ENCODE data around the gene NCOA1. TPM values are rescaled to one million over a fixed set of nuclear protein-coding genes. Genes with fewer than 3 reads are reported as not detected.

NCOA1 gene
- total RNA-seq, 4 donors from 2014 or later, result 29.9 to 51.9 (median 40.1) TPM

- H3K4me1 ChIP-seq, result no peaks in the 10 kb centered on the region
- no peak overlapping the region for H3K27ac ChIP-seq
- H3K9me3 ChIP-seq, result no peaks in the 10 kb centered on the region
- H3K36me3 ChIP-seq, result no peaks in the 10 kb centered on the region
- no peak for DNase-seq
- no peak for TF ChIP-seq CTCF (IDR thresholded peaks at IDR 0.05)
- no peak for TF ChIP-seq POLR2A (IDR thresholded peaks at IDR 0.05)
- WGBS, 2 donors, result 93 to 96% methylated on average over 3 of the region's 3 CpGs
- no peaks in the 10 kb centered on the region for H3K27me3 ChIP-seq
- intact Hi-C loops (cut with DNase I), result no loop called here
- no peak overlapping the region for H3K4me3 ChIP-seq (replicated peaks in 1 of 3)
Observed at GRCh38 chr2:24708537-24709152, 217.6 kb downstream of the NCOA1 start.

GRCh38 chr2:24710806-24711205, 219.8 kb downstream of the NCOA1 start:
- H3K4me3 ChIP-seq (replicated peaks in 1 of 3), result no peak overlapping the region
- no peaks in the 10 kb centered on the region for H3K9me3 ChIP-seq
- no peaks in the 10 kb centered on the region for H3K36me3 ChIP-seq

DNA sequence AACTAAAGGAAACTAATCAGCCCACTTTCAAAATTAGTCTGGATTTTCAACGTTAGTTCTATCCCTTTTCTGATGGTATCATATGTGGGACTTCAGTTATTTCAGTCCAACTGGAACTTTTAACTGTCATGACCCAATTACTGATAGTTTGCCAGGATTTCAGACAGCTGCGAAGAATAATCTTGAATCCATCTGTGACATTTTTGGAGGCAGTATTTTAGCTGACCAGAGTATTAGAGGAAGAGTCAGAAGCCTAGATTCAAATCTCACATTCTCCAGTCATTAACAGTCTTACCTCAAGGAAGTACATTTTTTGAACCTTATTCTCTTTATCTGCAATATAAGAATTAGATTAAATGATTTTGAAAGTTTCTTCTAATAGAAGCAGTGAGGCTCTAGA, 220.8 kb downstream of the NCOA1 start:
- no peaks in the 10 kb centered on the region for H3K4me1 ChIP-seq
- H3K4me3 ChIP-seq (replicated peaks in 1 of 3), result no peak overlapping the region
- TF ChIP-seq POLR2A (IDR thresholded peaks at IDR 0.05), result no peak
- no peak for TF ChIP-seq CTCF (IDR thresholded peaks at IDR 0.05)
- intact Hi-C loops (cut with DNase I), result no loop called here
- no peak for DNase-seq
- WGBS, 2 donors, result 68 to 82% methylated on average over 2 of the region's 2 CpGs
- no peak overlapping the region for H3K27ac ChIP-seq
- no peaks in the 10 kb centered on the region for H3K36me3 ChIP-seq
- no peaks in the 10 kb centered on the region for H3K27me3 ChIP-seq
- no peaks in the 10 kb centered on the region for H3K9me3 ChIP-seq

More at GRCh38 chr2:24710806-24711205, 219.8 kb downstream of the NCOA1 start:
- WGBS, 2 donors, result 93 to 96% methylated on average over 6 of the region's 6 CpGs
- TF ChIP-seq POLR2A (IDR thresholded peaks at IDR 0.05), result no peak
- DNase-seq, result no peak
- Histone ChIP-seq H3K27ac (no peak overlapping the region), H3K4me1 (no peaks in the 10 kb centered on the region), H3K27me3 (no peaks in the 10 kb centered on the region)
- intact Hi-C loops (cut with DNase I), result no loop called here

- DNase-seq, result no peak
- H3K4me3 ChIP-seq (replicated peaks in 1 of 3), result no peak overlapping the region
- H3K27me3 ChIP-seq, result no peaks in the 10 kb centered on the region
- H3K27ac ChIP-seq, result no peak overlapping the region
- no peaks in the 10 kb centered on the region for H3K36me3 ChIP-seq
- no peak for TF ChIP-seq POLR2A (IDR thresholded peaks at IDR 0.05)
- TF ChIP-seq CTCF (IDR thresholded peaks at IDR 0.05), result no peak
- 82 to 94% methylated on average over 1 of the region's 1 CpG for WGBS, 2 donors
- no peaks in the 10 kb centered on the region for H3K9me3 ChIP-seq
- intact Hi-C loops (cut with DNase I), result no loop called here
- no peaks in the 10 kb centered on the region for H3K4me1 ChIP-seq
Observed at GRCh38 chr2:24712296-24712695, 221.2 kb downstream of the NCOA1 start.

DNA sequence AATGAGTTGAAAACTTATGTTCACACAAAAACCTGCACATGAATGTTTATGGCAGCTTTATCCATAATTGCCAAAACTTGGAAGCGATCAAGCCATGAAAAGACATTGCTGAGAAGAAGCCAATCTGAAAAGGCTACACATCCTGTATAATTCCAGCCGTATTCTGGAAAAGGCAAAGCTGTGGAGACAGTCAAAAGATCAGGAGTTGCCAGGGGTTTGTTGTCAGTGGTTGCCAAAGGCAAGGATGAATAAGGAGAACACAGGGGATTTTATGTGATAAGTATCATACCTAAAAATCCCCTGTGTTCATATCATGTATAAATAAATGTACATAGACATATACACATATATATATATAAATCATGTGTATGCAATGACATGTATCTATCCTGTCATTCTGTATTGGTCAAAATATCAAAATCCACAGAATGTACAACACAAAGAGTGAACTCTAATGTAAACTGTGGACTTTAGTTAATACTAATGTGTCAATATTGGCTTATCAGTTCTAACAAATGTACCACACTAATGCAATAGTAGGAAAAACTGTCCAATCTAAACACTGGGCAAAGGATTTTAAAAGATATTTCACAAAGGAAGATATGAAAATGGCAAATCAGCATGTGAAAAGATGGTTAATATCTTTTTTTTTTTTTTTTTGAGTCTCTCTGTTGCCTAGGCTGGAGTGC, 226.4 kb downstream of the NCOA1 start:
- TF ChIP-seq CTCF (IDR thresholded peaks at IDR 0.05) (no peak), POLR2A (IDR thresholded peaks at IDR 0.05) (no peak)
- Histone ChIP-seq H3K4me3 (replicated peaks in 1 of 3) (no peak overlapping the region), H3K27ac (no peak overlapping the region), H3K36me3 (no peaks in the 10 kb centered on the region), H3K9me3 (no peaks in the 10 kb centered on the region), H3K4me1 (peaks cover 12% of the 10 kb centered on the region in 2 donors), H3K27me3 (no peaks in the 10 kb centered on the region)
- WGBS, 2 donors, result 96 to 100% methylated on average over 2 of the region's 2 CpGs
- no peak for DNase-seq
- intact Hi-C loops (cut with DNase I), result no loop called here
